ENCODE measurements around the gene PRM3.
A peak's percentile ranks its signal among the peaks of the same experiment; 100 is the strongest.

The PRM3 gene

DNA sequence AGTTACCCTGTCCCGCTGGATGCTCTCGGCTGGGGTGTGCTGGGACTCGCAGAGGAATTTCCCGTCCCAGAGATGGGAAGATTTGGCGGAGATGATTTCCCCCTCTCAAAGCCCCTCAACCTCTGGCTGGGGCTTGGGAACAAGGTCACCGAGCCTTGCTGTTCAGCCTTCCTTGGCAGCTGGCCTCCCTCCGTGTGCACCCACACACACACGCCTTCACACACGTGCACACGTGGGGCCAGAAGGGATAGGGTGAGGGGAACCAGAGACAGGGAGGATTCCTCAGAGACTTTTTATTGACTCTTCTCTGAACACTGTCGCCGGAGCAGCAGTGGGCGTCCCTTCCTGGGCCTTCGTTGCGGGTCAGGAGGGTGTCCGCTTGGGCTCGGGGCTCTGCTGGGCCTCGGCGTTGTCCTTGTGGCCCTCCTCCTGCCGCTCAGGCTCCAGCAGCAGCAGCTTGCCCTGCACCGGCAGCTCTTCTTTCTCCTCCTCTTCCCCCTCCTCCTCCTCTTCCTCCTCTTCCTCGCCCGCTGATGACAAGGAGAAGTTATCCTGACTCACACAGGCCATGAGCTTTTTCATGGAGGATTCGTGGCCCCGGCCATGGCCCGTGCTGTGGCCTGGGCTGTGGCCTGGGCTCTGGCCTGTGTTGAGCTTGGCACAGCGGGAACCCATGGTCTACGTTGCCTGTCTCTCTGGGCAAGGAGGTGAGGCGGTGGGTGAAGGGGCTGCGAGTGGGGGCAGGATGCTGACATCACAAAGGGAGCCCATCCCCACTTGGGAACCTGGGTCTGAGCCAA is at the start of gene PRM3:
PRM3 (minus strand) TSS at position 709 of the 800 bp plus-strand sequence; CDS start at position 675, 34 bp downstream.
- no peak for DNase-seq

DNA sequence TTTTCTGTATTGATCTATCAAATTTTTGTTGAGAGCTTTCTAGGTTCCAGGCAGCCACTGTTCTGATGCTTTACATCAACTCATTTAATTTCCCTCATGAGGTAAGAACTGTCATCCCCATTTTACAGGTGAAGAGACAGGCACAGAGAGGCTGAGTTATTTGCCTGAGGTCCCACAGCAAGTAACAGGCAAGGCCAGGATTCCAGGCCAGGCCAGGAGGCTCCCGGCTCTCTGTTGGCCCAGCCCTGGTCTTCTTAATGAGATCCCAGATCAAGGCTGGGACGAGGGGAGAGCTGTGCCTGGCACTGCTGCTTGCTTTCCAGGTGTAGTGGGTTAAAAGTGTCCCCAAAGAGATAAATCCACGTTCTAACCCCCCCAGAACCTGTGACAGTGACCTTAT is 49.4 kb upstream of the PRM3 start:
- no peak for DNase-seq

GRCh38 chr16:11321662-11322061 is 48.2 kb upstream of the PRM3 start:
- DNase-seq = no peak

- DNase-seq = no peak
Observed at GRCh38 chr16:11320170-11320569, 46.7 kb upstream of the PRM3 start.

GRCh38 chr16:11319529-11320146 is 46.2 kb upstream of the PRM3 start:
- no peak for DNase-seq

GRCh38 chr16:11318817-11319216 is 45.4 kb upstream of the PRM3 start:
- DNase-seq = no peak

- peak; percentile 57 for DNase-seq
Observed at GRCh38 chr16:11316331-11317015, 43.0 kb upstream of the PRM3 start.

DNA sequence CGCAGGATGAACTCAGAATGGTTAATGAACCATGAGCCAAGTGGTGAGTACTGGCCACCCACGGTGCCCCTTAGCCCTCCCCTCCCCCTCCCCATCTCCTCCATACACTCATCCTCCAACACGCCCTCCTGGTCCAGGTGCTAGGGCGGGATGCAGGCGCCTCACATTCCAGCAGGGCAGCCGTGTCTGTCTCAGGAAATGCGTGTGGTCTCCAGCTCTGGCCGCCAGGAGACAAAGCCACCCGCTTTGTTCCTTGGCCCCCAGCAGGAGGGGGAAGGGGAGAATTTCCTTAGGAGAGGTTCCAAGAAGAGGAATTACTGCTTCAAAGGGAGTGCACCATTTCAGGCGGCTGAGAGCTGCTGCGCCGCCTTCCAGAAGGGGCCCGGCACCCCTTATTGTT is 42.1 kb upstream of the PRM3 start:
- peak; percentile 80 for DNase-seq

- no peak for DNase-seq
Observed at GRCh38 chr16:11314309-11314894, 41.0 kb upstream of the PRM3 start.

GRCh38 chr16:11313493-11314308 is 40.3 kb upstream of the PRM3 start:
- no peak for DNase-seq

- DNase-seq = peak; percentile 50
Observed at GRCh38 chr16:11312718-11313492, 39.5 kb upstream of the PRM3 start.

- no peak for DNase-seq
Observed at GRCh38 chr16:11310997-11311561, 37.6 kb upstream of the PRM3 start.

GRCh38 chr16:11310634-11310977 is 37.2 kb upstream of the PRM3 start:
- DNase-seq = no peak

DNA sequence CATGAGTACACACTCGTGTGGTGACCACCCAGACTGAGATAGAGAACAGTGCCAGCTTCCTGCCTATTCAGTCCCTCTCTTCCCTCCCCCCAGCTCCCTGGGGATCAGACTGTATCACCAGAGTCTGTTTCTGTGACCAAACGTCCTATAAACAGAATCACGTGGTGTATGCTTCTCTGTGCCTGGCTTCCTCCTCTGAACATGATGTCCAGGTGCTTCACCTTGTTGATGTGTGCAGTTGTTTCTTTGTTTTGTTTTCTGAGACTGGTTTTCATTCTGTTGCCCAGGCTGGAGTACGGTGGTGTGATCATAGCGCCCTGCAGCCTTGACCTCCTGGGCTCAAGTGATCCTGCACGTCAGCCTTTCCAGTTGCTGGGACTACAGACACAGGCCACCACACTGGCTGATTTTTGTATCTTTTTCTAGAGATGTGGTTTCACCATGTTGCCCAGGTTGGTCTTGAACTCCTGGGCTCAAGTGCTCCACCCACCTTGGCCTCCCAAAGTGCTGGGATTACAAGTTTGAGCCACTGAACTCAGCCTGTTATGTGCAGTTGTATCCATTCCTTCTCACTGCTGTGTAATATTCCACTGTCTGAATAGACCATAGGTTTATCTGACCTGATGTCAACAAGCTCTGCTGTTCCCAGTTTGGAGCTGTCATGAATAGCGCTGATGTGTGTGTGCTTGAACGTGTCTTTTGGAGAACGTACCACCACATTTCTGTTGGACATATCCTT is 36.6 kb upstream of the PRM3 start:
- no peak for DNase-seq

- no peak for DNase-seq
Observed at GRCh38 chr16:11308493-11309283, 35.3 kb upstream of the PRM3 start.

DNA sequence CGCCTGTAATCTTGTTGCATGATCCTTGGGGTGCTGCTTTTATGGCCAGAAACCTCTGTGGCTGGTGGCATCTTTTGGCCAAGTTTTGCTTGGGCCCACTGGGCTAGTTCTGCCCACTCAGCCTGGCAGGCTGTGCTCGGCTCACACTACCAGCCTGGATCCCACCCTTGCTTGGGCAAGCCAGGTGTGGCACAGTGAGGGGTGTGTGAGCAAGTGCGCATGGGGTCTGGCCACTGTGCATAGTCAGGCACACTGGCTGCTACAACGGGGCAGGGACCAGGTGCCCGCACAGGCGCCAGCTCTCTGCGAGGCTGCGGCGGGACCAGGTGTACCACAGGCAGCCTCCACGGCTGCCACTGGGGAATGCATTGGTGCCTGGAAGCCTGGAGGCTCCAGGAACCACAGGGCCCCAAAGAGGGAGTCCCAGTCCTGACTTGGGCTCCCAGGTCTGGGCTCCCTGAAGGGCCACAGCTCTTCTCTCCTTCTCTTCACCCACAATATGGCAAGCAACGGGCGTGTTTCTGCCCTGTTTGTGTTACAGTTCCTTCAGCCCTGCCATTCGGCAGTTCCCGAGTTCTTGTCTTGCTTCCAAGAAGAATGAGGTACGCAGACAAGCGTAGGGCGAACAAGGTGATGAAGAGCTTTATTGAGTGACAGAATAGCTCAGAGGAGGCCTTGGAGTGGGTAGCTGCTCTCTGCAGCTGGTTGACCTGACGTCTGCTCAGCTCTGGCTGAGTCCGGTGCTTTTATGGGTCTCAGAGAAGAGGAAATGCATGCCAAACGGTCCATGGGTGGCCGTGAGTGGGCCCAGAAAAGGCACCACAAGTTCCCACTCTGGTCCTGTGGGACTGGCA is 34.4 kb upstream of the PRM3 start:
- DNase-seq = no peak

DNA sequence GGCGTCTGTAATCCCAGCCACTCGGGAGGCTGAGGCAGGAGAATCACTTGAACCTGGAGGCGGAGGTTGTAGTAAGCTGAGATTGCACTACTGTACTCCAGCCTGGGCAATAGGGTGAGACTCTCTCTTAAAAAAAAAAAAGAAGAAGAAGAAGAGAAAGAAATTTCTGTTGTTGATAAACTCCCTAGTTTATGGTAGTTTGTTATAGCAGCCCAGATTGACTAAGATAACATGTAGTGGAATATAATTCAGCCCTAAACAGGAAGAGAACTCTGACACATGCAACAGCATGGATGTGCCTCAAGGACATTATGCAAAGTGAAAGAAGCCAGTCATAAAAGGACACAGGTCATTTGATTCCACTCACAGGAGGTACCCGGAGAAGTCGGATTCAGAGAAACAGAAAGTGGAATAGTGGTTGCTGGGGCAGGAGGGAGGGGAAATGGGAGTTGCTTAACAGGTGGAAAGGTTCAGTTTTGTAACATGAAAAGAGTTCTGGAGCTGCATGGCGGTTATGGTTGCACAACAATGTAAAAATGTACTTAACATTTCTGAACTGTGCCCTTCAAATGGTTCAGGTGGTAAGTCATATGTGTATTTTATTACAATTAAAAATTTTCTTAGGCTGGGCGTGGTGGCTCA is 33.7 kb upstream of the PRM3 start:
- no peak for DNase-seq

- no peak for DNase-seq
Observed at GRCh38 chr16:11306381-11306780, 33.0 kb upstream of the PRM3 start.

Data from eye (tissue), 1 donor.